ENCODE results near the gene ANTKMT.

Gene ANTKMT

DNA sequence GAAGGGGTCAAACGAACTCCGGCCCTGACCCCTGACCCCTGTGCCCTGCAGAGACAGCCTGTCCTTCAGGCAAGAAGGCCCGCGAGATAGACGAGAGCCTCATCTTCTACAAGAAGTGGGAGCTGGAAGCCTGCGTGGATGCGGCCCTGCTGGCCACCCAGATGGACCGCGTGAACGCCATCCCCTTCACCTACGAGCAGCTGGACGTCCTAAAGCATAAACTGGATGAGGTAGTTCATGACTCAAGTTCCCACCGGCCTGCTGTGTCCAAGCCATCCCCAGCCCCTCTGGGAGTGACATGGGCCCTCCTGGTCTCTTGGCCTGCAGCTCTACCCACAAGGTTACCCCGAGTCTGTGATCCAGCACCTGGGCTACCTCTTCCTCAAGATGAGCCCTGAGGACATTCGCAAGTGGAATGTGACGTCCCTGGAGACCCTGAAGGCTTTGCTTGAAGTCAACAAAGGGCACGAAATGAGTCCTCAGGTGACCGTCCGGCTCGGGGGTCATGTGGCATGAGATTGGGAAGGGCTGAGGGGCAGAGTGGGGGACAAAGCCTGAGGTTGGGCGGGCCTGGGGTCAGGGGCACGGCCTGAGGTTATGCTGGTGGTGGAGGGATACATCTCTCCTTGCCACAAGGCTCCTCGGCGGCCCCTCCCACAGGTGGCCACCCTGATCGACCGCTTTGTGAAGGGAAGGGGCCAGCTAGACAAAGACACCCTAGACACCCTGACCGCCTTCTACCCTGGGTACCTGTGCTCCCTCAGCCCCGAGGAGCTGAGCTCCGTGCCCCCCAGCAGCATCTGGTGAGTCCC lies 45.3 kb downstream of the ANTKMT start:
- DNase-seq = no peak

DNA sequence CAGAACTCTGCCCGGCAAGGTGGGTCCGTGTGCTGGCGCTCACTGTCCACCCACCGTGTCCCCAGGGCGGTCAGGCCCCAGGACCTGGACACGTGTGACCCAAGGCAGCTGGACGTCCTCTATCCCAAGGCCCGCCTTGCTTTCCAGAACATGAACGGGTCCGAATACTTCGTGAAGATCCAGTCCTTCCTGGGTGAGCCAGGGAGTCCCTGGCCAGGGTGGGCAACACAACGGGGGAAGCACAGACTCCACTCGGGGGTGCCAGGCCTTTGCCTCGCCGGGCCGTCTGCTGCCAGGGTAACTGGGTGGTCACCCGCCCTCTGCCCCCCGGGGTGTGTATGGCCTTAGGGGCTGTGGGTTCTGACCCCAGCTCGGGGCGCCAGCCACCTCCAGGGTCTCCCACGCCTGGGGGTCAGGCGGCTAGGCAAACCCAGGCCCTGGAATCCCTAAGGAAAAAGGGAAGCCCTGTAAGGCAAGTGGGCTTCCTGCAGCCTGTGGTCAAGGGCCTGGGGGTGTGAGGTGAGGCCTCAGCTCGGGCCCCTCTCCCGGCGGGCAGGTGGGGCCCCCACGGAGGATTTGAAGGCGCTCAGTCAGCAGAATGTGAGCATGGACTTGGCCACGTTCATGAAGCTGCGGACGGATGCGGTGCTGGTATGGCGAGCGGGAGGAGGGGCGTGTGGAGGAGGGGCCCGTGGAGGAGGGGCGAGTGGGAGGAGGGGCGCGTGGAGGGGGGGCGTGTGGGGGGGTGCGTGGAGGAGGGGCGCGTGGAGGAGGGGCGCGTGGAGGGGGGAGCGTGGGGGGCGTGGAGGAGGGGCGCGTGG lies 46.1 kb downstream of the ANTKMT start:
- DNase-seq = no peak

DNA sequence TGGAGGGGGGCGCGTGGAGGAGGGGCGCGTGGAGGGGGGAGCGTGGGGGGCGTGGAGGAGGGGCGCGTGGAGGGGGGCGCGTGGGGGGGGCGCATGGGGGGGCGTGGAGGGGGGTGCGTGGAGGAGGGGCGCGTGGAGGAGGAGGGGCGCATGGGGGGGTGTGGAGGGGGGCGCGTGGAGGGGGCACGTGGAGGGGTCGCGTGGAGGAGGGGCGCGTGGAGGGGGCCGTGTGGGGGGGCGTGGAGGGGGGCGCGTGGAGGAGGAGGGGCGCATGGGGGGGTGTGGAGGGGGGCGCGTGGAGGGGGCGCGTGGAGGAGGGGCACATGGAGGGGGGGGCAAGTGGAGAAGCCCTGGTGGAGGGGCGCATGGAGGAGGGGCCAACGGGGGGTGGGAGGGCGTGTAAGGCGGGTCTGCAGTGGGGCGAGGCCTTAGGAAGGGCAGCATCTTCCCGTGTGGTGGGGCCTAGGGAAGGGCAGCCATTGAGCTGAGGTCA lies 46.8 kb downstream of the ANTKMT start:
- no peak for DNase-seq

DNA sequence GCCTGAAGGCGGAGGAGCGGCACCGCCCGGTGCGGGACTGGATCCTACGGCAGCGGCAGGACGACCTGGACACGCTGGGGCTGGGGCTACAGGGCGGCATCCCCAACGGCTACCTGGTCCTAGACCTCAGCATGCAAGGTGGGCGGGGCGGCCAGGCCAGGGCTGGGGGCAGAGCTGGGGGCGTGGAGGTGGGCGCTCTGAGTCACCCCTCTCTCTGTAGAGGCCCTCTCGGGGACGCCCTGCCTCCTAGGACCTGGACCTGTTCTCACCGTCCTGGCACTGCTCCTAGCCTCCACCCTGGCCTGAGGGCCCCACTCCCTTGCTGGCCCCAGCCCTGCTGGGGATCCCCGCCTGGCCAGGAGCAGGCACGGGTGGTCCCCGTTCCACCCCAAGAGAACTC lies 47.5 kb downstream of the ANTKMT start:
- no peak for DNase-seq

DNA sequence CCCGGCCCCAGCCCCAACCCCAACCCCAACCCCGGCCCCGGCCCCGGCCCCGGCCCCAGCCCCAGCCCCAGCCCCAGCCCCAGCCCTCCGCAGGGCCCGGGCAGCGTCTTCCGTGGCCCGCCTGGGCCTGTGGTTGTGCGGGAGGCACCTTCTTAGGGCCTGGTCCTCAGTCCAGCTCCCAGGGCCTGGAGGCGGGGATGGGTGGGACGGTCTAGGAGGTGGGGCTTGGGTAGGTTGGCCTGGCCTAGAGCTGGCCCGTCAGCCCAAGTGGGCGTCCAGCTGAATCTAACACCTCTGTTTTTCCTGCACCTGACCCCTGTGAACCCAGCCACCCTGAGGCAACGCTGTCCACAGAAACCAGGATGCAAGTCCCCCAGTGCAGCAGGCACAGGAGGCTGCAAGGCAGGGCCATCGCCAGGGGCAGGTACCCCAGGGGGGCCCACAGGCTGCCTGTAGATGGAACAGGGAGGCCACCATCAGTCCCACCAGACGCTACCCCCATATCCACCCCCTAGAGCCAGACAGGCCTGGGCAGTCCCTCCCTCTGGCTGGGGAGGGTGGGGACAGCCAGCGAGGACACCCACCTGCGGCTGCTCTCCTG lies 48.3 kb downstream of the ANTKMT start:
- DNase-seq = no peak

DNA sequence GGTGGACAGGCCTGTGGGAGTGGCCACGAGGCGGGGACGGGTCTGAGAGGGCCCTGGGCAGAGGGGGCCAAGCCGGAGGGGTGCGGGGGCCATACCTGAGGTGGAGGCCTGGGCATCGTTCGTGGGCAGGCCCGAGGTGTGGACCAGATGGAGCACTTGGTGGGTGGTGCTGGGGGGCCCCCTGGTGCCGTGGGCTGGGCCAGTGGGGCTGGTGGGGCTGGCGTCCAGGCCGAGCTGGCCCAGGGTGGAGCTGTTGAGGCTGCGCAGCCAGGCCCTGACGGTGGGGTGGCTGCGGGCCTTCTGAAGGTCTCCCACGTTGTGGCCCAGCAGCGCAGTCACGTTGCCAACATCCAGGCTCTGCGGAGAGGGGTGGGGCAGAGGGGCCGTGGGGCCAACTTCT lies 49.0 kb downstream of the ANTKMT start:
- no peak for DNase-seq

DNA sequence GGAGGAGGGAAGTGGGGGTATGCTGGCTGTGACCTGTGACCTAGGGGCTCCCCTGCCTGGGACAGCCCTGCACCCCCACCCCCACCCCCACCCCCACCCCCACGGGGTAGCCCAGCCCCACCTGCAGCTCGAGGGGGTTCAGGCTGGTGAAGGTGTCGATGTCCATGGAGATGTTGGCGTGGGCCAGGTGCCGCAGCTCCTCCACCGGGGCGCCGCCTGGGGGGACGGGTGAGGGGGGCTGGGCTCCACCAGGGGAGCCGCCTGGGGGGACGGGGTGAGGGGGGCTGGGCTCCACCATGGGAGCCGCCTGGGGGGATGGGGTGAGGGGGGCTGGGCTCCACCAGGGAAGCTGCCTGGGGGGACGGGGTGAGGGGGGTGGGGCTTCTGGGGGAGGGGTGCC lies 49.5 kb downstream of the ANTKMT start:
- no peak for DNase-seq

Data from T-helper 9 cell (primary cell).